ENCODE results near the gene GCLM. TPM values are rescaled to one million over a fixed set of nuclear protein-coding genes. Genes with fewer than 3 reads are reported as not detected.
"Not testable (repeated sequence)": the region's sequence is repeated elsewhere in the genome, so short reads cannot be mapped to it uniquely, and the experiment has no call there.

The GCLM gene, protein sequence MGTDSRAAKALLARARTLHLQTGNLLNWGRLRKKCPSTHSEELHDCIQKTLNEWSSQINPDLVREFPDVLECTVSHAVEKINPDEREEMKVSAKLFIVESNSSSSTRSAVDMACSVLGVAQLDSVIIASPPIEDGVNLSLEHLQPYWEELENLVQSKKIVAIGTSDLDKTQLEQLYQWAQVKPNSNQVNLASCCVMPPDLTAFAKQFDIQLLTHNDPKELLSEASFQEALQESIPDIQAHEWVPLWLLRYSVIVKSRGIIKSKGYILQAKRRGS
- total RNA-seq (2014; rRNA removed; shearing (Covaris generic)) = 15.1 and 18.5 TPM in 2 replicates
- polyA plus RNA-seq (2015; cell fraction: cytosol; rRNA removed) = 16.8 and 22.1 TPM in 2 replicates
- 6.2 and 10.0 TPM in 2 replicates for polyA plus RNA-seq (2015; cell fraction: nucleus; rRNA removed)

DNA sequence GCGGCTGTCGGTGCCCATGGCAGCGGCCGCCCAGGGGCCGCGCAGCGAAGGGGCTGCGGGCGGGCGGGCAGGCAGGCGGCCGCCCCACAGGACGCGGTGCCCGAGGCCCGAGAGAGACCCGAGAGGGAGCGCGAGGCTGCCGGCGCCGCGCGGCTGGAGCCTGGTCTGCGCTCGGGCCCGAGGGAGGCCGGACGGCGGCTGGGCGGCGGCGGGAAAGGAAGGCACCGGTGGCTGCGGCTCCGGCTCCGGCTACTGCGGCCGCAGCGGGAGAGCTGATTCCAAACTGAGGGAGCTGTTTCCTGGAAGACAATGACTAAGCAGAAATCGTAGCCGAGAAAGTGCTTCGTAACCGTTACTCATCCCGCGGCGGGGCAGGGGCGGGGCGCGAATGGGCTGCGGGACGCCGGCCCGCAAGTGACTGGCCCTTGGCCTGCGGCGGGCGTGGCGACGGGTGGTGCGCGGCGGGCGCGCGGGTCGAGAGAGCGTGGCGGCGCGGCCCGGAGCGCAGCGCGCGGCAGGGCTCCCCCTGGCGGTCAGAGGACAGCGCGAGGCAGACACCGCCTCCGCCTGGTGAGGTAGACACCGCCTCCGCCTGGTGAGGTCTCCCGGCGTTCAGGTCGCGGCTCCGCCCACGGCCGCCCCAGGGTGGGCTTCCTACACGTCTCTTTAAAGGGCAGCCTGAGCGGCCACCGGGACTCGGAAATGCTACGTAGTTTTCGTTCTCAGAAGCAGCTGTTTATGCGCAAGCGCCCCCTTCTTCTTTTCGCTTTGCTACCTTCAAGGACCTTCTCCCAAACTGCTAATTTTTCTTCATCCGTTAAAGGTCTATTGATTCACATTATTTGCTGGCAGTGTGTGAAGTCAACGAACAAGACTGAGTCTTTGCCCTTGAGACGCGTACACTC lies at the start of gene GCLM:
GCLM (minus strand) TSS at position 285 of the 905 bp plus-strand sequence; CDS start at position 18, 267 bp downstream.
- in situ Hi-C loops (cut with HindIII; ENCODE audit: low pct_unique_long_range_greater_than_20kb, low sequenced_read_pairs) = no loop called here
- DNase-seq (ENCODE audit: low read depth, low spot score) = peak; percentile 84

DNA sequence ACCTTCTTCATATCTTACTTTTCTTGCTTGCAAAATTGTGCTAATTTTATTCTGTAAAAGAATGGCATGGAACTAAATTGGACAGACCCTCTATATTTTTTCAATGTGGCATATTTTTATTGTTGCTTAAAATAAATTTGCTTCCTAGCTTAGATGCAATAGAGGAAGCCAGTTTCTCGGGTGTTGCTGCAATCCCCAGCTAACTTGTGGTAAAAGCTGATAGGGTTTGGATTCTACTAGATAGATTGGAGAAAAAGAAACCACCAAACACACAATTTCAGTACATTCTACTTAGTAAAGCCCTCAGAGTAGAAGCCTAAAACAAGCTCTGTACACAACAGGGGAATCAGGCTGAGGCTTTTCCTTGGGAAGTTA lies 49.5 kb upstream of the GCLM start:
- in situ Hi-C loops (cut with HindIII; ENCODE audit: low pct_unique_long_range_greater_than_20kb, low sequenced_read_pairs) = no loop called here
- no peak for DNase-seq (ENCODE audit: low read depth, low spot score)

DNA sequence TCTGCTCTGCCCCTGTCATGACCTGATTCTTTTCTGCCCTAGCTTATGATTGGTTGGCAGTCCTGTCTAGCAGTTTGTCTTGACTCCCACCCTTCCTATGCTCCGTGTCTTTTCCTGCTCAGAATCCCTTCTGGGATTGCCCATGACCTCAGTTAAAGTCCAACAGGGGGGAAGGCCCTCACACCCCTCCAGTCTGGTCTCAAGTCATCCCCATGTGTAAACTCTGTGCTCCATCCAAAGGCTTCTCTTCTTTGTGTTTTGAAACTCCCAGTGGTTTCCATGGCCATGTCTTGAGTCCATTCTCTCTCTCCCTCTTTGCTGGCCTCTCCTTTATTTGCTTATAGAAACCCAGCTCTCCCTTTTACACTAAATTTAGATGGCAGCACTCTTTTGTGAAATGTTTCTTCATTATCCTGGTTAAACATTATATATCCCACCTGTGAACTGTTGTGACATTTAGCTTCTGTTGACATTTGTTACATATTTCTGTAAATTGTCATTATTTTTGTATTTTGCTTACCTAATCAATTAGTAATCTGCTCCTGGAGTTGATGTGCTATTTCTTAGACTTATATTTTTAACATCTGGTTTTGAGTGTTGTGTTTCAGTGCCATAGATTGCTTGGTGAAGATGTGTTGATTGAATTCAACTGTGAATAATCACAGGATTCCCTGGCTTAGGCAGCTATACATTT lies 48.9 kb upstream of the GCLM start:
- in situ Hi-C loops (cut with HindIII; ENCODE audit: low pct_unique_long_range_greater_than_20kb, low sequenced_read_pairs) = no loop called here
- no peak for DNase-seq (ENCODE audit: low read depth, low spot score)

DNA sequence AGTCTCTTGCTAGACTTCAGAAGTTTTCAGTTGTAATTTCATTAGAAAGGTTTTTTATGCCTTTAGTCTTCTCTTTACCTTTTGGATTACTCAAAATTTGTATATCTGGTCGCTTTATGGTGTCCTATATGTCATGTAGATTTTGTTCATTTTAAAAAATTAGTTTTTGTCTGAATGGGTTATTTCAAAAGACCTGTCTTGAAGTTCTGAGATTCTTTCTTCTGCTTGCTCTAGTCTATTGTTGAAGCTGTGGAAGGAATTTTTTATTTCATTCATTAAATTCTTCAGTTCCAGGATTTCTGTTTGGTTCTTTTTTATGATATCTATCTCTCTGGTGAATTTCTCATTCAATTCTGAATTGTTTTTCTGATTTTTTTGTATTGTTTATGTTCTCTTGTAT lies 46.5 kb upstream of the GCLM start:
- no peak for DNase-seq (ENCODE audit: low read depth, low spot score)
- in situ Hi-C loops (cut with HindIII; ENCODE audit: low pct_unique_long_range_greater_than_20kb, low sequenced_read_pairs) = no loop called here

DNA sequence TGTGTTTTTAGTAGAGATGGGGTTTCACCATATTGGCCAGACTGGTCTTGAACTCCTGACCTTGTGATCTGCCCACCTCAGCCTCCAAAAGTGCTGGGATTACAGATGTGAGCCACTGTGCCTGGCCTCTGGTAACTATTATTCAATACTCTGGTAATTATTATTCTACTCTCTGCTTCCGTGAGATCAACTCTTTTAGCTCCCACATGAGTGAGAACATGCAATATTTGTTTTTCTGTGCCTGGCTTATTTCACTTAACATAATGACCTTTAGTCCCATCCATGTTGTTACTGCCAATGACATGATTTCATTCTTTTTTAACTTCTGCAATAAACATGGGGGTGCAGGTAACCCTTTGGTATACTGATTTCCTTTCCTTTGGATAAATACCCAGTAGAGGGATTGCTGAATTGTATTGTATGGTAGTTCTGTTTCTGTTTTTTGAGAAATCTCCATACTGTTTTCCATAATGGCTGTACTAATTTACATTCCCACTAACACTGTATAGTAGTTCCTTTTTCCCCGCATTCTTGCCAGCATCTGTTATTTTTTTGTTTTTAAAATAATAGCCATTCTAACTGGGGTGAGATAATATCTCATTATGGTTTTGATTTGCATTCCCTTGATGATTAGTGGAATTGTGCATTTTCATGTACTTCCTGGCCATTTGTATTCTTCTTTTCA lies 37.9 kb upstream of the GCLM start:
- in situ Hi-C loops (cut with HindIII; ENCODE audit: low pct_unique_long_range_greater_than_20kb, low sequenced_read_pairs); DNase-seq (ENCODE audit: low read depth, low spot score): not testable (repeated sequence)

DNA sequence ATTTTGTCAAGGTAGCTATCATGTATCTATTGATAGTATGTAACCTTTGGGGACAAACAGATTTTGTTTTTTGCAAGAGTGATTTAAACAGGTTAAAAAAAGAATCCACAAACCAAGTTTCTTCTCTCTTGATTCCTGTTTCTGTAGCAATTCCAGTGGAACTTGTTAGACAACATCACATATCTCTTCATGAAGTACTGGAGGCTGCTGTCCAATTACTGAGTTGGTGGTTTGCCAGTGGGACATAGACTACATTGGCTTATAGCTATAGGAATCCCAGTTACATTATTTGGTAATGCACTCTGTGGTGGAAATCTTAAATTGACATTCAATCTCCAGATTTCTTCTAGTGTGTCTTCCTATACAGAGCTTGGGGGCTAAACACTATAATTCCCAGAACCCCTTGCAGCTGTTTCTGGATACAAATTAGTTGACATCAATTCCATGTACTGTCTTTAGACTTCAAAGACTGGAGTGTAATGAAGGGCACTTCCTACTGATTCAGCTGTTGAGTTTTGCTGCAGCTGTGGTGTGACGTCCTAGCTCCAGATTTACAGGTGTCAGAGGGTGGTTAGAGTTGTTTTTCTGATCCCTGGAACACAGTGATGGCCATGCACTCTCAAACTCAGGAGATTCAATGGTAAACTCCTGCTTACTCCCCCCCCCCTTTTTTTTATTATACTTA lies 29.4 kb upstream of the GCLM start:
- no peak for DNase-seq (ENCODE audit: low read depth, low spot score)
- in situ Hi-C loops (cut with HindIII; ENCODE audit: low pct_unique_long_range_greater_than_20kb, low sequenced_read_pairs) = no loop called here

DNA sequence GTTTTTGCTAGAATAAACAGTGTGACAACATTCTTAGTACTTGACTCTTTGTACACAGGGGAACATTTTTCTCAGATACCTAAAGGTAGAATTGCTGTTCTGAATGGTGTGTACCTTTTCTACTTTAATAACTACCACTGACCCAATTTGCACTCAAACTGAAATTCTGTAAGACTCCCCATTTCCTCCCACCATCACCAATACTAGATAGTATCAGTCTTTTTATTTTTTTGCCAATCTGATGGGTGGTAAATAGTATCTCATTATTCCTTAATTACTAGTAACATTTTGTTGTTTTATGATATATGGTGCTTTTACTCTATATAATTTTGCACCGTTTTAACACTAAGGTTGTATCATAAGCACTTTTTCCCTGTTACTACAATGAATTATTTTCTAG lies 28.8 kb upstream of the GCLM start:
- in situ Hi-C loops (cut with HindIII; ENCODE audit: low pct_unique_long_range_greater_than_20kb, low sequenced_read_pairs) = no loop called here
- DNase-seq (ENCODE audit: low read depth, low spot score) = no peak

DNA sequence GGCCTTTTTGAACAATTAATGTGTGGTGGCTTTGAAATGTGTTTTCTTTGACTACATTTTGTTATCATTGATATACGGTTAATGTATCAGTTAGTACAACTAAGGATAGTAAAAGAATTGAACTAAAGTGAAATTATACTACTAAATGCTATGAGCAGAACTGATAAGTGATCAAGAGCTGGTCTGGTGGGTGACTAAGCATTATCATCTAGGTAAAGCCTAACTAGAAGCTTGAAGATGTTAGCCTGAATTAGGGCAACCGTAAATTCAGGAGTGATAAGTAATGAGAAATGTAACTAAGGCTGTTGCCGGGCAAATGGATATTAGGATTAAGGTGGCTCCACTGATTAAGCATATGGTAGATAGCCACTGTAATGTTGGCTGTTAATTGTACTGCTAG lies 16.0 kb upstream of the GCLM start:
- no peak for DNase-seq (ENCODE audit: low read depth, low spot score)
- in situ Hi-C loops (cut with HindIII; ENCODE audit: low pct_unique_long_range_greater_than_20kb, low sequenced_read_pairs) = no loop called here

DNA sequence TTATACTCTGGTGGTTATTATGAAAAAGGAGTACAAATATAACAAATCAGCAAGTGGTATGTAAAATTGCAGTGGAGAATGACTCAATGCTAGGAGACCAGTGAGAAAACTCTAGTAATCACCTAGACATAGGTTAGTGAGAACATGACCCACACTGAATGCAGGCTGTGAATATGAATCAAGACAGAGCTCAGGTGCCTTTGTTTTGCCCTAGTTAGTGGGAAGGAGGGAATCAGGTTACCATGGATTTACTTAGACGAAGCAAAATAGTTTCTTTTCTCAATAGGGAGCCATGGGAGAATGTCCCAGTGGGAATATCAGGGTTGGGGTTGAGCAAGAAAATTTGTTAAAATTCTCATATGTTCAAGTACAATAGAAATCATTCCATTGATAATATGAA lies 10.6 kb upstream of the GCLM start:
- in situ Hi-C loops (cut with HindIII; ENCODE audit: low pct_unique_long_range_greater_than_20kb, low sequenced_read_pairs) = no loop called here
- no peak for DNase-seq (ENCODE audit: low read depth, low spot score)

DNA sequence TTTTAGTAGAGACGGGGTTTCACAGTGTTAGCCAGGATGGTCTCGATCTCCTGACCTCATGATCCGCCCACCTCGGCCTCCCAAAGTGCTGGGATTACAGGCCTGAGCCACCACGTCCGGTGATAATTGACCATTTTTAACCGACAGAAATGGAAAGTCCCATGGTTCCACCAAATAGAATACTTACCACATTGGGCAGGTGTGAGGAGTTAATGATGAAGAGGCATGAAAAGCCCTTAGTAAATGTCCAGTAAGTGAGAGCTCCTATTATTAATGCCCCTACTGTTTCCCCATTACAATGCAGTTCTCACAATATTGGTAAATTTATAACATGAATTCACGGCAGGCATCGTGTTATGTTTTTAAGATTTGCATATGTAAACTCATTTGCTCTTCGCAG lies 8.1 kb upstream of the GCLM start:
- in situ Hi-C loops (cut with HindIII; ENCODE audit: low pct_unique_long_range_greater_than_20kb, low sequenced_read_pairs) = no loop called here
- DNase-seq (ENCODE audit: low read depth, low spot score) = no peak

DNA sequence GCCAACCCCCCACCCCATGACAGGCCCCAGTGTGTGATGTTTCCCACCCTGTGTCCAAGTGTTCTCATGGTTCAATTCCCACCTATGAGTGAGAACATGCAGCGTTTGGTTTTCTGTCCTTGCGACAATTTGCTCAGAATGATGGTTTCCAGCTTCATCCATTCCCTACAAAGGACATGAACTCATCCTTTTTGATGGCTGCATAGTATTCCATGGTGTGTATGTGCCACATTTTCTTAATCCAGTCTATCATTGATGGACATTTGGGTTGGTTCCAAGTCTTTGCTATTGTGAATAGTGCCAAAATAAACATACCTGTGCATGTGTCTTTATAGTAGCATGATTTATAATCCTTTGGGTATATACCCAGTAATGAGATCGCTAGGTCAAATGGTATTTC lies 1.6 kb upstream of the GCLM start:
- DNase-seq (ENCODE audit: low read depth, low spot score); in situ Hi-C loops (cut with HindIII; ENCODE audit: low pct_unique_long_range_greater_than_20kb, low sequenced_read_pairs): not testable (repeated sequence)

DNA sequence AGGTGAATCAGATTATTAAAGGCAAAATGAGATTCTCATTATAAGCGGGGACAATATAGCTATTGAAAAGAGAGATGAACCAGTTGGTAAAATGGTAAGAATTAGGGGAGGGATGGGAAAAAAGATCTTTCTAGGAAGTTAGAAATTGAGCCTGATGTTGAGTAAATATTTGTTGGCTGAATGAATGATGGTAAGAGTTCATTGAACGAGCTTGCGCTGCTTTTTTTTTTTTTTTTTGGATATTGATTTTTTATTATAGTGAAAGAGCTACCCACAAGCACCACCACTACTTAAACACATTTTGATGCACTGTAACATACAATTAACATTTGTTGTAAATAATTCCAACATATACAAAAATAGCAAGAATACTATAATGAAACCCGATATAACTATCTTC lies 1.1 kb upstream of the GCLM start:
- in situ Hi-C loops (cut with HindIII; ENCODE audit: low pct_unique_long_range_greater_than_20kb, low sequenced_read_pairs) = no loop called here
- DNase-seq (ENCODE audit: low read depth, low spot score) = no peak

DNA sequence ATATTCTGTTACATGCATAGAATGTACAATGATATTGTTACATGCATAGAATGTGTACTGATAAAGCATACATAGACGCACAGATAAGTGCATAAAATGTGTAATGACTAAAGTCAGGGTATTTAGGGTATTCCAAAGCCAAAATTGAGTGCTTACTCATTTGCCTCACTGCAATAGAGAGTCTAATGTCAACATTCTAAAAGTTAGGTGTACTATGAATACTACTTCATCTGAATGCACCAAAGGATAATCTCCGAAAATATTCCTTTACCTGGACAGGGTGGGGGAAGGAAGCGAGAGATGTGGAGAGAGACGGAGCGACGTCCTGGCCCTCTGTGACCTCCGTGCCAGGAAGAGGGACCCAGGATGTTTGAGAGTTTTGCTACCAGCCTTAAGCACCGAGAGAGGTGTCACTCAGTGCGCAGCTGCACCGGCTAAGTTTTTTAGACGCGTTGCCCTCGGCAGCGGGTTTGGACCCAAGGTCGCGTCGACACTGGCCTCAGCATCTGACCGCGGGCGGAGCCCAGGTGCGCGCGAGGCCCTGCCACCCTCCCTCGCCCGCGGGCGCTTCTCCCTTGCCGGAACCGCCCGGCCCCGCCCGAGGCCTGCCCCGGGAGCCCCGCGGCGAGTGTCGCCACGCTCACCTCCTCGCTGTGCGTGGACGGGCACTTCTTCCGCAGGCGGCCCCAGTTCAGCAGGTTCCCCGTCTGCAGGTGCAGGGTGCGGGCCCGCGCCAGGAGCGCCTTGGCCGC lies 660 bp downstream of the GCLM start:
- in situ Hi-C loops (cut with HindIII; ENCODE audit: low pct_unique_long_range_greater_than_20kb, low sequenced_read_pairs) = no loop called here
- DNase-seq (ENCODE audit: low read depth, low spot score) = peak; percentile 7

DNA sequence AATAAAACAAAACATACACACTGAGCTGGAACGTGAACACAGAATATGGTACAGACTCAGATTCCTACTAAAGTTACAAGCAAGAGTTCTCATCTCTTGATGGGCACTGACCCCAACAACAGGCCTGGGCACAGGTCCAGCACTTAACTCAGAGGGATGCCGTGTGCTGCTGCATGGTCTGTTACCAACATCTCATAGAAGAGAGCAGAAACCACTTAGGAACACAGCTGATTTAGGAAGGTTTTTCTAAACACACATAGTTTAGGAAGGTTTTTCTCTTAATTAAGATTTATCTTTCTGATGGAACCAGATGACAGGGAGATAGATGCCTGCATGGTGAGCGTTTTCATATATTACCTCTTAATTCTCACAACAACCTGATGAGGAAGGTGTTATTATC lies 1.5 kb downstream of the GCLM start:
- peak; percentile 26 for DNase-seq (ENCODE audit: low read depth, low spot score)
- in situ Hi-C loops (cut with HindIII; ENCODE audit: low pct_unique_long_range_greater_than_20kb, low sequenced_read_pairs) = no loop called here

DNA sequence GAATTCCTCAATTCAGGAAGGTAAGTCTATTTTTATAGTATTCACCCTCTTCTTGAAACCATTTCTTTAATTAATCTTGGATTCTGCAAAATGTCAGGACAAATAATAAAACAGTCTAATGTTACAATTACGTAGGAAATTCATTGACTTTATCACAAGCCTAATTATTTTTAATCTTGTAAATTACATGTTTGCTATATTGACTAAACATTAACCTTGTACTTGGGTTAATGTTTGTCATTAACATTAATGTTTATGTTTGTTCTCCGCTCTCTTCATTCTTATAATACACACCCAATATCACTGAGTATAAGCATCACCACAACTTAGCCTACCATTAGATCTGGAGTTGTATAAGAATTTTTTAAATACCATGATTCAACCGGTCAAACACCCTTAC lies 2.8 kb downstream of the GCLM start:
- no peak for DNase-seq (ENCODE audit: low read depth, low spot score)
- in situ Hi-C loops (cut with HindIII; ENCODE audit: low pct_unique_long_range_greater_than_20kb, low sequenced_read_pairs) = no loop called here

DNA sequence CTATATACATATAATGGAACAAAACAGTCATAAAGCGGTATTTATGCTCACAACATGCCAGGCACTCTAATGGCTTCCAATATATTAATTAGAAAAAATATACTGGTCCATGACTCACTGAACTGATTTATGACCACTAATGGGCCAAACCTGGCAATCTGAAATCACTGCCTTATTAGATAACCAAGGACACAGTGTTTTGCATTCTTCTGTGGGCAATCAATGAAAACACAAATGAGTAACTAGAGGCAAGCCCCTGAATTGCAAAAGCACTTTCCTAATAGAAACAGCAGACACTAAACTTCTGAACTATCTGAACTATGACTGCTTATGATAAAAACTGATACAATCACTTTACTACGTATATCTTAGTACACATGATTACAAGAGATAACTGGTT lies 3.5 kb downstream of the GCLM start:
- in situ Hi-C loops (cut with HindIII; ENCODE audit: low pct_unique_long_range_greater_than_20kb, low sequenced_read_pairs) = no loop called here
- no peak for DNase-seq (ENCODE audit: low read depth, low spot score)

DNA sequence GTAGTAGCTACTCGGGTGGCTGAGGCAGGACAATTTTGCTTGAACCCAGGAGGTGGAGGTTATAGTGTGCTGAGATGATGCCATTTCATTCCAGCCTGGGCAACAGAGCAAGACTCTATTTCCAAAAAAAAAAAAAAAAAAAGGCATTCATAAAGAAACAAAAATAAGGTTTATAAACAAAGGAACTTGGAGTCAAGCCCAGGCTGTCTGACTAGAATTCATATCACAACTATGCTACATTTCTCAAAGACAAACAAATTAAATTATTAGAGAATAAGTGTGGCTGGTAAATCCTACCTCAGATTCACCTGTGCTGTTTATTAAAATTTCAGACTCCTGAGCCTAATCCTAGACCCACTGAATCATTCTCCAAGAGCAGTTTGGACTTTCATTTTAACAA lies 4.2 kb downstream of the GCLM start:
- in situ Hi-C loops (cut with HindIII; ENCODE audit: low pct_unique_long_range_greater_than_20kb, low sequenced_read_pairs) = no loop called here
- no peak for DNase-seq (ENCODE audit: low read depth, low spot score)
